Stimulated activated CD8-positive, alpha-beta memory T cell treated with anti-CD3 and anti-CD28 coated beads, Interleukin-4, amount 100 ng/mL, for 48 hours (primary cell): ENCODE measurements around the gene NRAP.
"Not testable (repeated sequence)": the region's sequence is repeated elsewhere in the genome, so short reads cannot be mapped to it uniquely, and the experiment has no call there.

Experiments
- DNase-seq: peaks from one replicate; pipeline ENCODE4 v3.0.0-alpha.2; 2020

Gene NRAP

DNA sequence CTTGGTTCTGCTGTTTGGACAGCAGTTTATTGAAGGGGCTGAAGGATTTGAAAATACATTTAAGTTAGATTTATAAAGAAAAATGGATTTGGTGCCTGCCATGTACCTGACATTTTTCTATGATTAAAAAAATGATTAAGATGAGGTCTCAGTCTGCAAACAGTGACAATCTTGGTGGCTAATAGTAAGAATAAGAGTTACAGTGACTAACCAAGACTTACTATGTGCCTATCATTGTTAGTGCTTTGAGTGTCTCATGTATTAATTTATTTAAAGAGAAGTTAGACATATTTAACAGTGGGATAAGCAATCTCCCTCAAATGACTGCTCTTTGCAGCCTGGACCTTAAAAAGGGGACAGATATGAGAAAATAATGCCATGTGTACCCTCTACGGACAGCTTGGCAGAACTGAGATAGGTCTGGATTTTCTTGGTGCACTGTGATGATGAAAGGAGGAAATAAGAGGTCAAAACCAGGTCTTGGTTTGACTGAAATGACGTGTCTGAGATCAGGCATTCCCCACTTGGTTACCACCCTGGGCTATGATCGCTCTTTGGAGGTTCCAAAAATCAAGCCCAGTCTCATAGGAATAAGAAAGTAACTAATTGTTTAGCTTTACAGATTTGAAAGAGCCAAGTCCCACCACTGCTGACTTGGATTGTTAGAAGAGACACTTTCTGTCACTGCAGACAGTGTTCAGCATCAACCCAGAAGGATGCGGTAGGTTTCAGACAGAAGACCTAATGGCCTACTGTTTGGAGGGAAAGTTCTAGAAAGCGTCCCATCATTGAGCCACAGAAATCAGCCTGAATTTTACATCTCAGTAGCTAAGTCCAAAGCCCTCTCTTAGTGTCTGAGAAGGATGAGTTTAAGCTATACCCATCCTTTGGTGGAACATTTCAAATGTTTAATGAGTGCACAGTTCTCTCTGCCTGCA lies 18.0 kb upstream of the NRAP start:
- DNase-seq, result peak; percentile 46

DNA sequence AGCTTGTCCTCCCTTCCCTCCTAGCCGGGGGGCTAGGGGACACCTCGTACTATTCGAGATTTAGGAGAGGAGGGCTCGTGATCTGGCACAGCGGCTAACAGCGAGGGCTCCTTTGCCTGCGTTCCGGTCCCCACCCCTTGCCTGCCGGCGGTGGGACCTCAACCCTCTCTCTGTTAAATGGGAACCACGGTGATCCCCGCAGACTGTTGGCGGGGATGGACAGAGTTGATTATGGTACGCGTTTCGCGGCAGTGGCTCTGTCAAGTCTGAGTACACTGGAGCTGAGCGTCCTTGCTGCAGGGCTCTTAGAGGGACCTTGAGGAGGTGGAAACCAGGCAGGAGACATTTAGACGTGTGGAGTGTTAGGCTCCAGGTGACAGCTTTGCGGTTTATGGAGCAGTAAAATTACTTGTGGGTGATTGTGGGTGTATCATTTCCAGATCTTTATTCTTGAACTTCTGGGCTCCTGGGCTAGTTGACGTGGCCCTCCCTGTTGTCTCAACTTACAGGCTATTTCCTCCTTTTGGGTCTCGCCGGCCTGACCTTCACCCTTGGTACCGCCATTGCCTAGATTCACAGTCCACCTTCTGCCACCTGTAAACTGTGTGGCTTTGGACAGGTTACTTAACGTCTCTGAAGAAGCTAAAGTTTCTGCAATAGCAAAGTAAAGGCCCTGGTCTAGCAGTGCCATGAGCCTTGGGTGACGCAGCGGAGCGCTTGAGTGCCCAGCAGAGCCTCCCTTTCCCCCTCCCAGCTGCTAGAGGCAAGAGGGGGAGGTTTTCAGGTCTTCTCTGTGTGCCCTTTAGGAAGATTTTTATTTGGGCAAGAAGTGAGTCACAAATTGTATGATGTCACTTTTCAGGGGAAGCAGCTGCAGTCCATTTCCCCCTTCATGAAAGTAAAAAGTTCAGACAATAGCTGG lies 16.6 kb upstream of the NRAP start:
- peak; percentile 53 for DNase-seq

DNA sequence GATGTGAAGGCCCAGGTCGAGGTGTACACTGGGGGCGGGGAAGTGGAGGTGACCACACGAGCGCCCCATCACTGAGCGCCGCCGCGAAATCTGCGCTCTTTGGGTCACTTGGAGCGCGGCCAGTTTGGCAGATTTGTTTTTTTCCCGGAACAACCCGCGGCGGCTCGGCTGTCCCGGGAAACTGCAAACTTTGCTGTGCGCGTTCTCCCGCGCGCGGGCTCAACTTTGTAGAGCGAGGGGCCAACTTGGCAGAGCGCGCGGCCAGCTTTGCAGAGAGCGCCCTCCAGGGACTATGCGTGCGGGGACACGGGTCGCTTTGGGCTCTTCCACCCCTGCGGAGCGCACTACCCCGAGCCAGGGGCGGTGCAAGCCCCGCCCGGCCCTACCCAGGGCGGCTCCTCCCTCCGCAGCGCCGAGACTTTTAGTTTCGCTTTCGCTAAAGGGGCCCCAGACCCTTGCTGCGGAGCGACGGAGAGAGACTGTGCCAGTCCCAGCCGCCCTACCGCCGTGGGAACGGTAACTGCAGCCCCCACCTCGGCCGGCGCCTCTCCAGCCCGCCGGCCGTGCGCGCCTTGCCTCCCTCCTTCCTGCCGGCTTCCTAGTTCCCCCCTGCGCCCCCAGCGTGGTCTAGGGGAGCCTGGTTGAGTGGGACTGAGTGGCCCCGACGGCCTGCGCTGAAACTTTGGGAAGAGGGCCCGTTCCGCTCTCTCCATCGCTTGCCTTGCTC lies 15.8 kb upstream of the NRAP start, which contains the start of gene CASP7:
Gene CASP7, plus strand, starts transcription at position 450 of the 727 bp plus-strand sequence. CDS start 17,582 bp downstream, outside the sequence.
- DNase-seq, result peak; percentile 84

DNA sequence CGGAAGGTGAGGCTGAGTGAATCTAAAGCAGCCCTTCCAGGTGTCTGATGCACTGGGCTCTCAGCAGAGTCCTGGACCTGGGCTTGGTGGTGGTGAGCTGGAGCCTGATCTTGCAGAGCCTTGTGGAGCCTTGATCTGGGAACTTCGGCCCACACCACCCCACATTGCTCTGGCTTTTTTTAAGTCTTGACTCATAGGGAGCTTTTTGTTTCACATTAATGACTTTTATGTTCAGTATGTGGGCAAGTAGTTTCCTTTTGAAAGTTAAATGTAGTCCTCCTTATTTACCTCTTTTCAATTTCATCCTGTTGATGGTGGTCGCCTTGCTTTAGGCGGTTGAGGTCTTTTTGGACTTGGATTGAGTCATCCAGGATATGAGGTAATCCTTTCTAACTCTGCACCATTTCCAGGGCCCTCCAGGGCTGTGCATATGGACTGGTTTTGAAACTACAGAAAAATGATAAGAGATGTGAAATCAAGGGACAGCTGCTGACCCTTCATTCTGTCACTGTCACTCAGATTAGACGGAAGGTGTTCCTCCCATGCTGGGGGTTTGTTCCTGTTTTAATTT lies 2.9 kb upstream of the NRAP start:
- peak; percentile 28 for DNase-seq

DNA sequence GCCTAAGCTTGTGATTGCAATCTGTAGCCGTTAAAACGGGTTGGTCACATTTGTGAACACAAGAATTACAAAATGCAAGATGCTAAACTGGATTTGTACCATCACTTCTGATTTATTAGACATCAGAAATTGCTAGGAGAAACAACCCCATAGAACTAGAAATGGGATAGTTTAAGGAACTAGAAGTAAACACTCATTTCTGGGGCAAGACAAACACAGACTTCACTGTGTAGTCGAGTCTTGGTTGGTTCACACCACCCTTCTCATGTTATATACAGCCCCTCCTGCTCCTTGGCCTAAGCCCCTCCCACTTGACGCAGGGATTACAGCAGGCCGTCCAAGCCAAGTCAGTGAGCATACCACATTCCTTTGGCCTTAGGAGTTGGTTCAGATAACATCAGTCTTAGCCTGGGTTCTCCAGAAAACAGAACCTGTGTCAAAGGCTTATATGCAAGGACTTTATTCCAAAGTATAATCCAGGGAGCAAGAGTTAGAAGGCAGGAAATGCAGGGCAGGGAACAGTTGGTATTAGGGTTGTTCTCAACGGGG lies 2.0 kb upstream of the NRAP start:
- no peak for DNase-seq

DNA sequence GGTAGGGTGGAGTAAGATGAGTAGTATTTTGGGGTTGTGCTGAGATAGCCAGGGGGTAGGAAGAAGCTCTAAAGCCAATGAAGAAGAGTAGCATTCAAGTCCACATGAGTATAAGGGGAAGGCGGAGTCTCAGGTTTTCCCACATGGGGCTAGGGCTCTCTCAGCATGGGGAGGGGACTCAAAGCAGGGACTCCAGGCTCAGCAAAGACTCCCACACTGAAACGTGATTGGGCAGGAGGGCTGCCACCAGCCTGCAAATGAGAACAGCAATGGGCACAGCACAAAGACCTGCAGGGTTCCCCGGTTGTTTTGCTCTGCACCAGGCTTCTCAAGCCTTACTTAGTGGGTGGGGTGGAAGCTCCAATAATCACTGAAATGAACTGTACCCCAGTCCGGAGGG lies 1.5 kb upstream of the NRAP start:
- DNase-seq, result no peak

DNA sequence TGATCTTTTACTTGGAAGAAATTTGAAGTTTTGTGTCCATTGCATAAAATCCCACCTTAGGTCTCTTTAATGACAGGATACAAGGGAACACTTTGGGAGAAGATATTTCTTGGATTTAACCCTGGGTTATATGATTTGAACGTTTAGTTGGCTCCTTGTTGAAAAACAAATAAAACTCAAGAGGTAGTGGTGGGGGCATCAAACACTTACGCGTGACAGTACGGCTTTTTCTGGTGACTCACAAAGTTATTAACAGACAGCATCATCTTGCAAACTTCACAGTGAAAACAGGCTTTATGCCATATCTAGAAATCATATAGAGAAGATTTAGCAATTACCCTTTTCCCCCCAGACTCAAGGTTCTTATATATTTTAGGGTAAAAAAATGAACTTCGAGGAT lies 699 bp downstream of the NRAP start:
- no peak for DNase-seq

DNA sequence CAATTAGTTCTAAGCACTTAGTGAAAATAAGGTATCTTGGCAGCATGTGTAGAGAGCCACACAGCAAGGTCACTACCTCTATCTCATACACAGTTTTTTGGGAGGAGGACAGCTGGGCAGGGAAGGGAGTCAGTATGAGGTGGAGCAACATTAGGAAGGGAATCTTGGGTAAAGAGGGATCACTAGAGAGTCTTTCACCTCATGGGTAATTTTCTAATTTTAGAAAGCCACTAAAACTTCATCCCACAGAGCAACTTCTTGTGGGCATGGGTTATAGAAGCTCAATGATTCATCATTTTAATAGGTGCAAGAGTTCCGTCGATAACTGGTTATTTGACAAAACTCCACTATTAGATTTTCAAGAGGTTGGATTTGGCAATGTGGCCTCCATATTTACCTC lies 2.5 kb downstream of the NRAP start:
- DNase-seq, result no peak

DNA sequence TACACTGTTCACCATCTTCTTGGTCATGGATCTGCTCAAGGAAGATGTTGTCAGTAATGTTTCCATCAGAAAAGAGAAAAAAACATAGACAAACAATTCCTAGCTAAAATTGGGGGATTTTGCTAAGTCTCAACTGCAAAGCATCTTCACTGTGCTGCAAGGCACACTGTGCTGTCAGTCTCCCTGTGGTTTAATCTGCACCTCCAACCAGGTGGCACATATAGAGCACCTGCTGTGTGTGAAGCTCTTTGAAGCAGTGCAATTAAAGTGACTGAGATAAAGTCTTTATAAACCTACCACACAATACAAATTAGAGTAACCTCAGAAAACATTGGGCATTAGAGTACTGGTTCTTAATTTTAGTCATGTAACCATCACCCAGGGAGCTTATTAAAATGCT lies 6.3 kb downstream of the NRAP start:
- no peak for DNase-seq

DNA sequence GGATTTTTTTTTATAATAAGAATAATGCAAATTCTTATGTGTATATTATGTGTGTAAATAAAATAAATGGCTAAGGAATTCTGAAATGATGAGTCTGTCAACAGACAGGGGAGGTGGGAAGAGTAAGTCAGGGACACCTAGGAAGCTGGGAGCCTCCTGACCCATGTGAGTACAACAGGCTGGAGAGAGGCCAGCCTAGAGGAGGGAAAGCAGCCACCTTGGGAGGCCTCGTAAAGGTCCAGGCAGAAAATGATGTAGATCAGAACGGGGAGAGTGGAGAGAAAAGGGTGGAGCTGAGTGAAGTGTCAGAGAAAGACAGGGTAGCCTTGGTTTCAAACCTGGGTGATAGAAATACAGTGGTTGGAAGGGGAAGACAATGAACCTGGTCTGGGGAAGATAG lies 6.9 kb downstream of the NRAP start:
- DNase-seq, result no peak

DNA sequence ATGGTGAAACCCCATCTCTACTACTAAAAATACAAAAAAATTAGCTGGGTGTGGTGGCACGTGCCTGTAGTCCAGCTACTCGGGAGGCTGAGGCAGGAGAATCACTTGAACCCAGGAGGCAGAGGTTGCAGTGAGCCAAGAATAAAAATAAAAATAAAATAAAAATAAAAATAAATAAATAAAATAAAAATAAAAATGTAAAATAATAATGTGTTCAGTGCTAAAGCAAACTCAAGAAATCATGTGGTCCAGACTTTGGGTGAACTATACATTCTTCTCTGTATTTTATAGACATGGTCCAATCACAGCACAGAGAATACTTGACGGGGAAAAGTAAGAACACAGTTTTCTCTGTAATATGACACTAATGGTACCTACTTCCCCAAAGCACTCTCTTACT lies 11.4 kb downstream of the NRAP start:
- not testable (repeated sequence) for DNase-seq

DNA sequence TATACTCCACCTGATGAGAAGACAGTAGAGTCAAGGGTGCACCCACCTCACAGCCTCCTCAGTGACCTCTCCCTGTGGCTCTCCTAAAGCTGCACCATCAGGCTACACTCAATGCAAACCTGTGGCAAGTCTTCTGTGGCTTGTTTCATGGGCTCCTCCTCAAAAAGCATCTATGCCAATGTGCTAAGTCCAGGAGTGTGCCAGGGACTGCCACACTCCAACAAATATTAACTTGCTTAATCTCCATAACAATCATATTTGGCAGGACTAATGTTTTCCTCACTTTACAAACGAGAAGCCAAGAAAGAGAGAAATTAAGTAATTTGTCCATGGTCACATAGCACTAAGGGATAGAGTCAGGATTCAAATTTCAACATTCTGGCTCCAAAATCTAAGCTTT lies 11.9 kb downstream of the NRAP start:
- DNase-seq, result no peak

DNA sequence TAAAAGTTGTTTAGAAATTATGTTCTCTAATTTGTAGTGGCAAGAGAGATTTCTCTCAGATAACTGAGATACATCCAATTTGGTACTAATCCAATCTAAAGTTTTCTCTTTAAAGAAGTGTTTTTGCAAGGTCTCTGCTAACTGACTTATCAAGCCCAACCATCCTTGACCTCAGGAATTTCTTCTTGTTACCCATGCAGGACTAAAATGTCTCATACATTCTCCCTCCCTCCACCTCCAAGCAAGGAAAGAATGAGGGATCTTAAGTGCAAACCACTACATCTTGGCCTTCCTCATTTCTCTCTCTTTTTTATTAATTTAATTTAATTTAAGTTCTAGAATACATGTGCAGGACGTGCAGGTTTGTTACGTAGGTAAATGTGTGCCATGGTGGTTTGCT lies 12.8 kb downstream of the NRAP start:
- DNase-seq, result no peak

DNA sequence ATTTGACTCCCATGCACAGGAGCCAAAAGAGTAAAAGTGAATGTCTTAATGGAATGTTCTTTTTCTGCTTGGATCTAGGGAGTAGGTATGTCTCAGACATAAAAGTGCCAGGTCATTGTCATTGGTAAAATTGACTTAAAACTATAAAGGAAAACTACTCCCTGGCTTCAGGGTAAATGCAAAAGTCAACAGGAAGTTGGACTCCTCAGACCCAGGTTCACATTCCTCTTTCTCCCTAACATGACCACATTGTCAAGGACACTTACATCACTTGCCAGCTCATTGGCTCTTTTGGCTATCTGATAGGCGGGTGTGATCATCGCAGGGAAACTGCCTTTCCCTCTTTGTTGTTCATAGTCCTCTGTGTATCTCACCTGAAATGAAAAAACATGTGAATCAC lies 13.7 kb downstream of the NRAP start:
- DNase-seq, result no peak

DNA sequence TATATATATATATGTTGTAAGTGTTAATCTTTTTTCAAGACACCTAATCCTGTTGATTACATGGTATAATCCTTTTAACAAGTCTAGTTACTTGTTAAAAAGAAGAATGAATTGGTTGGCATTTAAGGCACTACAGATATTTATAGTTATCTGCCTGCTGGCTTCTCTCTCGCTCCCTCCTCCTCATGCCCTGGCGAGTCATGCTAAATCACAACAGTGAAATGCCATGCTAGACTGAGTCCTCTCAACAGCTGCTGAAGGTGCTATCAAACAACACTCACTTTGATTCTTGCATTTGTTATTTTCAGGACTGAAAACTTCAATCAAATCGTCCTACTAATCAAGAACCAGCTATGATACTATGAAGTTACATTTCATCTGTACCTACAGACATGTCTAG lies 15.4 kb downstream of the NRAP start:
- no peak for DNase-seq

DNA sequence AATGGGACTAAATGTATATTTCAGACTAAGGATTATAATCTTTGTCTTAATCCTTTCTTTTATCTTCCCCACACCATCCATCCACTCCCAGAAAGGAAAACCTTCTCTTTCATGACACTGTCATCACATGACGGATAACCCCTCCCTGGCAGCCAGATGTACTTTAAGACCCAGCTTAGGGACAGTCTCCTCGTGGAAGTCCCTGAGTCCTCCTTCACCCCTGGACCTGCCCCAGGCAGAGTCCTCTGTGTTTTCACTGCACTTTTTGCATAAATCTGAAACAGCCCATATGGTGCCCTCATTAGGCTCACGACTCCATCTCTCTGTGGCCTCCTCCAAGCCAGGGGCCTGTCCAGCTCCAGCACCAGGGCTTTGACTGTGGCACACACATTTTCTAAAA lies 16.0 kb downstream of the NRAP start:
- no peak for DNase-seq

DNA sequence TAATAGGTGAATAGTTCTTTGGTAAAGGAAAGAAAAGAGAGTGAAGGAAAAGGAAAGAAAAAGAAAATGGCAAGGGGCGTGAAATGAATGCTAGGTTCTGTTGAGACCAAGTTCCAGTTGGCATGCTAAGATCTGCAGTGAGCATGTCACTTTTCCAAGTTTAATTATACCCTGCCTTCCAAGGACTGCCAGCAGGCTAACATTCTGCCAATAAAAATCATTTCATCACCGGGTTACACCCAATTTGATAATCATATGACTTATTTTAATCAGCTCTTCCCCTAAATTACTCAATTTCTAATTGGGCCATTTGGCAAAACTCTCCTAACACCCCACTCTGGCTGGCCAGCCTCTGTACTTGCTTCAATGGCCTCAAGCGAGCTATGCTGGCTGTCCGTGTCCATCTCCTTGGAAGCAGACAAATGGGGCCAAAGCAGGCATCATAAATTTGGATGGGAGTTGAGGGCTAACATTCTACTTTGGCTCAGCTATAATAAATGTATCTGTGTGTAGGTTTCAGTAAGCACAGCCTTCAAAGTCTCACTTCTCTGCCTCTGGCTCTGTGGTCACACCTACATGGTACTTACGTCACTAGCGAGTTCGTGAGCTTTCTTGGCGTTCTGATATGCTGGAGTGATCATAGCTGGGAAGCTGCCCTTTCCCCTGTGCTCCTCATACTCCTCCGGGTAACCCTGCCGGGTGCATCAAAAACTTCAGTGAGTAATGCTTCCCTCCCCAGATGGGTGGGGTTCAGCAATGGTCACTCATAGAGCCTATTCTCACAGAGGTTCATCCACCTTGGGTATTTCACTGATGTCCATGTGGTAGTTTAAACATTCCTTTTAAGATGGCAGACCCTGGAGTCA lies 17.3 kb downstream of the NRAP start:
- DNase-seq, result no peak

DNA sequence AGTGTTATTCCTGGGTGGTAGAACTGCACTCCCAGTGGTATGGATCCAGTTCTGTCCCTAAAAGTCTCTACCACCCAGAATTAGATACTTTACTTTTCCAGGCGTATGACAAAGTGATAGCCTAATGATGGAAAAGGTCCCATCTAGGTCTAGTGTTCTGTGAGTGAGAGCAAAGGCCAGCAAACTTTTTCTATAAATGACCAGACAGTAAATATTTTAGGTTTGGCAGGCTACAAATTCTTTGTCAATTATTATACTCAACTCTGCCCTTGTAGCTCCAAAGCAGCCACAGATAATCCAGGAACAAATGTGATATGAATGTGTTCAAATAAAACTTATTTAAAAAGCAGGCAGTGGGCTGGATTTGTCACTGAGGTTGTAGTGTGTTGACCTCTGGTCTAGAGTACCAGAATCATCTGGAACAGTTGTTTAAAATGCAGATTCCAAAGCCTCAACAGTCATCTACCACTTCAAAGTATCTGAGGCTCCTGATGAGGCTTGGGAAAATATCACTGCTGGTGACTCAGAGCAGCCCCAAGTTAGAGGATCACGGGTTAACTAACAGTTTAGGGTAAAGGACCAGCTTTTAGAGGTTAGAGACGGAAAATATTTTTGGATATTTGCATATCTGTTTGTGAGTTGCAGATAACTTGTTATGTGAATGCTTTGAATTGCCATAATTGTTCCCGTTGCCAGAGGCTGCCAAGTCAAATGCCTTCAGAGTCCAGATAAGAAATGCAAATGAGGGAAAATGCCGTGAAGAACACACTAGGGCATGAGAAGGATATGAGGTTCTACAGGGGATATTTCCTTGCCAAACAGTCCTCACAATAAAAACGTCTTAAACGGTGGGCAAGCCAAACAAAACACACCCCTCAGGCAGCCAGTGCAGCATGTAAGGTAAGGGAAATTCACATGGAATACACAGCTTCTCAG lies 19.4 kb downstream of the NRAP start:
- DNase-seq, result no peak

DNA sequence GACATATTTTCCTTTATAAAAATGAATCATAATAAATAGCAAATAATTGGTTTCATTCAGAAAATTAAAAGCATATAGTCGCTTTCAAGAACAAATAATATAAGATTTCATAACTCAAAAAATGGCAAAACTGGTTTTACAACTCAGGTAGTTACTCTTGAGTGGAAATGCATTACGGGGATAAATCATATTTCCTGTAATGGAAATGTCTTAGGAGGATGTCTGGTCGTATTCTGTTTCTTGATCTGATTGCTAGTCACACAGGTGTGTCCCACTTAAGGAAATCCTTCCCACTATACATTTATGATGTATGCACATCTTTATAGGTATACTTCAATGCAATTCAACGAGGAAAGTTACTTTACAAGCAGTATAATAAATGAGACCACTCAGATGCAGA lies 20.7 kb downstream of the NRAP start:
- no peak for DNase-seq

DNA sequence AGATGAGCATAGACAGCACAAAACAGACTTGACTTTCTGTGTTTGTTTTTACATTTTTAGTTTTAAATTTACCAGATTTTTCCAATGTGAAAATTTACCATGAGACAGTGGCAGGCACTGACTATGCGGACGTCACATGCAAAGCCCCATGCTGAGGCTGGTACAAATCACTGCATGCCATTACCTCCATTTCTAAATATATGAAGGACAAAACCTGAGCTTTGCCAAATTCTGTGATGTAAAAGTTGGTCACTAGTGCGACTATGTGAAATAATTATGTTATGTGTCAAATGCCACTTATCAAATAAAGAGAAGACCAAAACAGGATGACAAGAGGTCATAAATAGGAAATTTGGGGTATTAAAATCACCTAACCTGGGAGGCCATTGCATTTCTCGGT lies 22.1 kb downstream of the NRAP start:
- DNase-seq, result no peak
